ENCODE results near the gene SYNGAP1. TPM values are rescaled to one million over a fixed set of nuclear protein-coding genes. Genes with fewer than 3 reads are reported as not detected.
A peak's percentile ranks its signal among the peaks of the same experiment; 100 is the strongest.

Gene SYNGAP1
- total RNA-seq, 1 experiment from 2014 or later, result 1.9 TPM

DNA sequence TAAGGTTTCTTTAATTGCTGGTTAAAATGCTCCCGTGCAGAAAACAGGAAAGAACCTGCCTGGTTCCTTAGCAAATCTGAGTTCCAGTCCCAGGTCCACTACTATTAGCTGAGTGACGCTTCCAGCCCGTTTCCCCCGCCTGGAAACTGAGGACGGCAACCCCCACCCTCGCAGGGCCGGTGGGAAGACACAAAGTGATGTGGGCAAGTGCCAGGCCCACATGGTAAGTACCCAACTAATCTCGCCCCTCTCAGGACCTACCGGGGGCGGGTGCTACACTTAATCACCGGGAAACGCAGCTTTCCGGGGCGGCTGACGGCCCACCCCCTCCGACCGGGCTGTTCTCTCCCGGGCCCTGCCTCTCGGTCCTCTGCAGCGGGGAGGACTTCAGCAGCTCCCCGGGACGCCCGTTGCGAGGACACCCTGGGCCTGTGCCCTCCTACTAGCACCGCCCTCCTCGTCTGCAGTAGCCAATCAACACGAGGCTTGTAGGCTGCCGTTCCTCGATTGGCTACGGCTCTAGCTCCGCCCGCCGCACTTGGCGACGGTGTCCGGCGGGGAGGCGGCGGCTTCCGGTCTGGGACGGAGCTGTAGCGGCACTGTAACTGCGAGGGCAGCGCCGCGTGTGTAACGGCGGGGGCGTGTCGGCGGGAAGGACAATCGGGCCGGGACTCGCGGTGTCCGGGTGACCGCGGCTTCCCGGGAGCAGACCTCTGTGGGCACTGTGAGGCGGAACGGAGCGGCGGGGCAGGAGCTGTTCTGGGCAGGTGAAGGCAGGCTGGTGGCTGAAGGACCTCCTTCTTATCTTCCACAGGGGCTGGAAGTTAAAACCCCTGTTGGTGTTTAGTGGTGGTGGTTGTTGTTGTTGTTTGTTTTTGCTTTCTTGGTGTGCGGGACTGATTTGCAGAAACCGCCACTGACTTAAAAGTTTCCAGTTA, 34.4 kb downstream of the SYNGAP1 start, which contains the start of gene ZBTB9:
TSS of gene ZBTB9 (plus strand) at position 568 of the 938 bp plus-strand sequence. CDS start 525 bp downstream, outside the sequence.
- peaks cover 30% of the 10 kb centered on the region for H3K79me2 ChIP-seq (ENCODE audit: low read length)
- ATAC-seq, result peak; percentile 97
- no peaks in the 10 kb centered on the region for H4K20me1 ChIP-seq (ENCODE audit: low read length)
- ChIA-PET CTCF (interaction anchor here (1.1 to 1.2 kb wide), 2 partner anchors 16 to 125 kb away, joined by 3 to 5 read pairs; partner anchors contain the start of gene BAK1), POLR2A (ENCODE audit: unreplicated experiment) (interaction anchor here (0.5 to 0.6 kb wide), 4 partner anchors 8 to 365 kb away, joined by 3 to 6 read pairs (median 4); no protein-coding TSS in a partner anchor)
- H3K4me1 ChIP-seq (ENCODE audit: insufficient read depth, low read length), result peaks cover 13% of the 10 kb centered on the region
- H3K4me2 ChIP-seq (ENCODE audit: low read length), result peak within 1 kb of the TSS; percentile 91
- peak within 1 kb of the TSS; percentile 84 for H2AFZ ChIP-seq (ENCODE audit: low read length)
- H3K9ac ChIP-seq (ENCODE audit: low read length), result peak within 1 kb of the TSS; percentile 82
- peak within 1 kb of the TSS; percentile 86 for H3K4me3 ChIP-seq (ENCODE audit: low read length)
- no peaks in the 10 kb centered on the region for H3F3A ChIP-seq (ENCODE audit: low read length, unreplicated experiment)
- H3K9me3 ChIP-seq (ENCODE audit: low read length), result no peaks in the 10 kb centered on the region
- no peaks in the 10 kb centered on the region for H3K9me2 ChIP-seq (replicated peaks; ENCODE audit: low read length)
- BruUV-seq (replicated peaks), result TSS peak; percentile 99
- intact Hi-C loops (cut with micrococcal nuclease), result loop anchor here (10.0 kb wide), 1 partner anchor 101 kb away; no protein-coding TSS in a partner anchor
- peak; percentile 98 for DNase-seq
- peak within 1 kb of the TSS; percentile 10; the same call in 1 of the 2 replicates for H3K27ac ChIP-seq (ENCODE audit: low read length)
- TF ChIP-seq CTCF (conservative IDR thresholded peaks at IDR 0.05; ENCODE audit: low read depth, low read length), result no peak
- TF ChIP-seq EZH2 (IDR thresholded peaks at IDR 0.05; ENCODE audit: low read length, unreplicated experiment), result no peak
- TF ChIP-seq EZH2phosphoT487 (IDR thresholded peaks at IDR 0.05; ENCODE audit: borderline replicate concordance, low read length), result no peak
- H3K27me3 ChIP-seq (ENCODE audit: low read length), result no peaks in the 10 kb centered on the region
- H3K36me3 ChIP-seq (ENCODE audit: low read depth, low read length), result peaks cover 15% of the 10 kb centered on the region; the same call in 1 of the 2 replicates

GRCh38 chr6:33455051-33455450, 35.2 kb downstream of the SYNGAP1 start:
- ATAC-seq, result no peak
- CTCF ChIA-PET, result interaction anchor here (1.1 kb wide), 1 partner anchor 15 kb away, joined by 3 read pairs; no protein-coding TSS in a partner anchor
- Histone ChIP-seq H2AFZ (ENCODE audit: low read length) (peak overlapping the region; percentile 84), H3K27ac (ENCODE audit: low read length) (no peak overlapping the region), H3K4me2 (ENCODE audit: low read length) (peak overlapping the region; percentile 91), H3K9ac (ENCODE audit: low read length) (peak overlapping the region; percentile 82), H3K9me3 (ENCODE audit: low read length) (no peaks in the 10 kb centered on the region), H3F3A (ENCODE audit: low read length, unreplicated experiment) (no peaks in the 10 kb centered on the region), H3K9me2 (replicated peaks; ENCODE audit: low read length) (no peaks in the 10 kb centered on the region), H4K20me1 (ENCODE audit: low read length) (no peaks in the 10 kb centered on the region), H3K79me2 (ENCODE audit: low read length) (peaks cover 30% of the 10 kb centered on the region), H3K36me3 (ENCODE audit: low read depth, low read length) (peaks cover 15% of the 10 kb centered on the region; the same call in 1 of the 2 replicates), H3K4me3 (ENCODE audit: low read length) (peak overlapping the region; percentile 86), H3K4me1 (ENCODE audit: insufficient read depth, low read length) (peaks cover 13% of the 10 kb centered on the region), H3K27me3 (ENCODE audit: low read length) (no peaks in the 10 kb centered on the region)
- TF ChIP-seq EZH2 (IDR thresholded peaks at IDR 0.05; ENCODE audit: low read length, unreplicated experiment) (no peak), CTCF (conservative IDR thresholded peaks at IDR 0.05; ENCODE audit: low read depth, low read length) (no peak), EZH2phosphoT487 (IDR thresholded peaks at IDR 0.05; ENCODE audit: borderline replicate concordance, low read length) (no peak)
- intact Hi-C loops (cut with micrococcal nuclease), result loop anchor here (10.0 kb wide), 1 partner anchor 100 kb away; no protein-coding TSS in a partner anchor
- no peak for DNase-seq
- BruUV-seq (replicated peaks), result no TSS peak
- POLR2A ChIA-PET (ENCODE audit: unreplicated experiment), result interaction anchor here (0.6 kb wide), 1 partner anchor 364 kb away, joined by 6 read pairs; no protein-coding TSS in a partner anchor
